SJSA1 (cell line): Measurements from ENCODE around the gene FASN. TPM values are rescaled to one million over a fixed set of nuclear protein-coding genes. Genes with fewer than 3 reads are reported as not detected.
A peak's percentile ranks its signal among the peaks of the same experiment; 100 is the strongest.

Source experiments
- DNase-seq, 2 experiments: peaks; one replicate each; pipeline ENCODE4 v3.0.0-alpha.2; 2015 to 2020; ENCODE audit warnings: low spot score in 2 of 2, low read depth in 1 of 2
- H3K27ac ChIP-seq: fragments of 250-450 bp; sonication (Bioruptor Pico); 2 replicates; pipeline ENCODE4 v1.5.1; 2020; ENCODE audit warnings: mild to moderate bottlenecking, moderate library complexity
- H3K27me3 ChIP-seq: fragments of 250-450 bp; sonication (Bioruptor Pico); replicated peaks from 2 replicates; pipeline ENCODE4 v1.5.1; 2020; ENCODE audit warnings: mild to moderate bottlenecking, moderate library complexity
- H3K36me3 ChIP-seq: fragments of 250-450 bp; sonication (Bioruptor Pico); 2 replicates; pipeline ENCODE4 v1.5.1; 2020; ENCODE audit warnings: mild to moderate bottlenecking
- H3K4me1 ChIP-seq: fragments of 250-450 bp; sonication (Bioruptor Pico); replicated peaks from 2 replicates; pipeline ENCODE4 v1.6.1; 2021; ENCODE audit warnings: mild to moderate bottlenecking
- H3K4me3 ChIP-seq: fragments of 250-450 bp; sonication (Bioruptor Pico); 2 replicates; pipeline ENCODE4 v1.5.1; 2020; ENCODE audit warnings: mild to moderate bottlenecking
- H3K9me3 ChIP-seq: fragments of 250-450 bp; sonication (Bioruptor Pico); replicated peaks from 2 replicates; pipeline ENCODE4 v1.5.1; 2020; ENCODE audit warnings: mild to moderate bottlenecking
- total RNA-seq: library from RNA; depleted of rRNA; stranded (reverse); fragments of >200 nt; shearing (Covaris generic); gene quantifications from 2 replicates; pipeline ENCODE4 v1.2.3, GENCODE V29; 2014

Gene FASN
- total RNA-seq, 1 experiment from 2014 or later: 77.6 TPM

DNA sequence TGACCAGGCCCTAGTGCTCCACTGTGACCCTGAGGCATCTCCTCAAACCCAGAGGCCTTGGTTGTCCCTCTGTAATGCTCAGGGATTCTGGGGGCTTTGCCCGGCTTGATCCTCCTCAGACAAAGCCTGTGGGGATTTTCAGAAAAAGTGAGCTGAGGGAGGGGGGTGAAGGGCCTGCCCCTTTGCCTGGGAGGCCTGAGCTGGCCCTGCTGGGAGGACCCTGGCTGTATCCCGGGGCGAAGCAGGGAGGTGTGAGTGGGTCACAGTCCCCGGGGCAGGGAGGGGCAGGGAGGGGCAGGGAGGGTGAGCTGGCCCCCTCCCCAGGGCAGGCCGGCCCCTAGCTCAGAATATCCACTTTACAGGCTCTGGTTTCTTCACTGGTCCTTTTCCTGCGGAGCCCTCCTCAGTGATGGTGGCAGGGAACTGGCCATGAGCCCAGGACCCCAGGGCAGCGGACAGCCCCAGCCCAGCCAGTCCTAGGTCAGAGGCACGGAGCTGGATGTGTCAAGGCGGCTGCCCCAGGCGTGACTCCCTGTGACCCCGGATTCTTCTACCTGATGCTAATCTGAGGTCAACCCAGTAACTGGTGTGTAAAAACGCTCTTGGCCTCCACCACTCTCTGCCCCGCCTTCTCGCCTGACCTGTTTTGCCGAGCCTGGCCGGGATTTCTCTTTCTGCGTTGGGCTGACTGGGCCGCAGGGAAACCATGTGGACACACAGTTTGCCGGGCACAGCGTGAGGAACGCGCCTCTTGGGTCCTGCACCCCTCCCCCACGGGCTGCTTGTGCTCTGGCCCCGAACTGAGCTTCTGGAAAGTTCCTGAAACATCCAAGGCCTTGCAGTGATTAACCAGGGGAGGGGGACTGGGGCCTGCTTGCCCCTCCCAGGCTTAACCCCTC is 5.8 kb upstream of the FASN start:
- H3K9me3 ChIP-seq: 0 out of 2 replicates have a peak, but pooled peaks cover 6% of the 10 kb centered on the region
- peaks cover 16% of the 10 kb centered on the region for H3K36me3 ChIP-seq
- DNase-seq: no peak
- H3K4me3 ChIP-seq: no peak overlapping the region
- H3K27me3 ChIP-seq: no peaks in the 10 kb centered on the region
- peaks cover 30% of the 10 kb centered on the region for H3K4me1 ChIP-seq
- H3K27ac ChIP-seq: no peak overlapping the region

GRCh38 chr17:82101767-82102679 is 4.0 kb upstream of the FASN start:
- Histone ChIP-seq H3K4me1 (peaks cover 45% of the 10 kb centered on the region), H3K27ac (no peak overlapping the region), H3K4me3 (no peak overlapping the region)

GRCh38 chr17:82101301-82101715 is 3.3 kb upstream of the FASN start:
- peaks cover 13% of the 10 kb centered on the region for H3K9me3 ChIP-seq
- H3K36me3 ChIP-seq: peaks cover 29% of the 10 kb centered on the region
- H3K4me3 ChIP-seq: no peak overlapping the region
- no peak for DNase-seq
- H3K4me1 ChIP-seq: peaks cover 45% of the 10 kb centered on the region
- H3K27ac ChIP-seq: no peak overlapping the region
- no peaks in the 10 kb centered on the region for H3K27me3 ChIP-seq

More at GRCh38 chr17:82101767-82102679, 4.0 kb upstream of the FASN start:
- DNase-seq: no peak
- Histone ChIP-seq H3K36me3 (peaks cover 22% of the 10 kb centered on the region), H3K9me3 (peaks cover 13% of the 10 kb centered on the region), H3K27me3 (no peaks in the 10 kb centered on the region)

DNA sequence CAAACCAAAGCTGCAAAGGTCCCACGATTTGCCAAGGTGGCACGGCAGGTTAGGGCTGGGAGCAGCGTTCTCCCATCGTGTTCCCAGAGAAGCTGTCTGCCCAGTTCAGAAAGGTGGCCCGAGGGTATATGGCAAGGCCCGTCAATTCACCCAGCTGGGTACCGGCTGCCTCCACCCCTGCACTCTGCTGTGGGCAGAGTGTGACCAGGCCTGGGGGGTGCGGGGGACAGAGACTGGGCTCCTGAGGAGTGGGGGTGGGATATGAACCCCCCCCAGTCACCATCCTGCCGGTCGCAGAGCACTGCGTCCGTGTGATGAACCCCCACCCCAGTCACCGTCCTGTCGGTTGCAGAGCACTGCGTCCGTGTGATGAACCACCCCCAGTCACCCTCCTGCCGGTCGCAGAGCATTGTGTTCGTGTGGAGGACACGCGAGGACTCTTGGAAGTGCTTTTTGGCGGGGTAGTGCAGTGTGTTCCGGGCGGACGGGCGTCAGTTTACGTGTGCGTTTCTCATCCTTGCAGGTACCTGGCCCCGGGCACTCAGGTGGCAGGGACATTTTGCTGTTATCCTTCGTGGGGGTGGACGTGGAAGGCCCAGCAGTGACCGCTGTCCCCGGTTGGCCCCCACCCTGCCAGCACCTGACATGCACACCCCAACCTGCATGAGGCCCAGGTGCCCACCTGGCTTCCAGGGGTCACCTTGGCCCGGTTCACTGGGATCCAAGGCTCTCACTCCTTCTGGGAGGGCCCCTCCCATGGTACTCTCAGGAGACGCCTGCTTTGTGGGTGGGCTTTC is 2.7 kb upstream of the FASN start:
- DNase-seq: no peak
- peaks cover 32% of the 10 kb centered on the region for H3K36me3 ChIP-seq
- peaks cover 45% of the 10 kb centered on the region for H3K4me1 ChIP-seq
- H3K27ac ChIP-seq: no peak overlapping the region
- no peak overlapping the region for H3K4me3 ChIP-seq
- no peaks in the 10 kb centered on the region for H3K27me3 ChIP-seq
- H3K9me3 ChIP-seq: peaks cover 13% of the 10 kb centered on the region

GRCh38 chr17:82098939-82099763 is 1.1 kb upstream of the FASN start:
- no peaks in the 10 kb centered on the region for H3K27me3 ChIP-seq
- peaks cover 13% of the 10 kb centered on the region for H3K9me3 ChIP-seq
- H3K27ac ChIP-seq: peak overlapping the region; percentile 97
- peaks cover 44% of the 10 kb centered on the region for H3K36me3 ChIP-seq
- DNase-seq: no peak
- H3K4me1 ChIP-seq: peaks cover 45% of the 10 kb centered on the region
- peak overlapping the region; percentile 99 for H3K4me3 ChIP-seq

- H3K36me3 ChIP-seq: peaks cover 56% of the 10 kb centered on the region
- H3K27ac ChIP-seq: peak overlapping the region; percentile 75
- H3K27me3 ChIP-seq: no peaks in the 10 kb centered on the region
- H3K4me3 ChIP-seq: peak overlapping the region; percentile 99
- peaks cover 45% of the 10 kb centered on the region for H3K4me1 ChIP-seq
- peaks cover 13% of the 10 kb centered on the region for H3K9me3 ChIP-seq
- DNase-seq: no peak
These were observed 192 bp downstream of the FASN start for GRCh38 chr17:82097919-82098168.

DNA sequence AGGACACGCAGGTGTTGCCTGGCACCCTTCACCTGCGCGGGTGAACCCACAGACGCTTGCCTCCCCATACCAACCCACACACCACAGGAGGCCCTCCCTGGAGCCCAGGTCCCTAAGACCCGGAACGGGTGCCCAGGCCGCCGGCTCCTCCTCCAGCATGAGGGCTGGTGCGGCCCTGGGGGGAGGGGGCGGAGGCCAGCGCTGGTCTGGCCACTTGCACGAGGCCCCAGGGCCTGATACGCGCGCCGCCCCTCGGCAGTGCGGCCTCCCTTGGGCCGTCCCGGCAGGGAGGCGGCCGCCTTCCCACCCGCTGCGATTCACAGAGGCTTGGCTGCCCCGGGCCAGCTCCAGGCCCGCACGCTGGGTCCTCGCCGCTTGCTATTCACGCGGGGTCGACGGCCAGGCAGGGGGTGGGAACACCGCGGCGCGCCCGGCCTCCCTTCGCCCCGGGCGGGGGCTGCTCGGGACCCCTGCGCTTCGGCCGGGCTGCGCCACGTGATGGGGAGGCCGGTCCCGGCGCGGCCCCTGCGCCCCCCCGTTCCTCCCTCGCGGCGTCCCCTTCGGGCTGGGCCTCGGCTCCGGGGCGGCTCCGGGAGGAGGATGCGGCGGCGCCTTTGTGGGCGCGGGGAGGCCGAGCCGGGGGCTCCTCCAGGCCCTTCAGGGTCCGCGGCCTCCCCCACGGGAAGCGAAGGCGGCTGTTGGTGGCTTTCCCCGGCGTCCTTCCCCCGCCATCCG is 685 bp downstream of the FASN start:
- Histone ChIP-seq H3K36me3 (peaks cover 59% of the 10 kb centered on the region), H3K4me3 (peak overlapping the region; percentile 99), H3K27me3 (no peaks in the 10 kb centered on the region), H3K4me1 (peaks cover 45% of the 10 kb centered on the region), H3K27ac (peak overlapping the region; percentile 75), H3K9me3 (peaks cover 13% of the 10 kb centered on the region)
- DNase-seq: peak; percentile 79 to 83

- Histone ChIP-seq H3K4me1 (peaks cover 45% of the 10 kb centered on the region), H3K9me3 (peaks cover 13% of the 10 kb centered on the region), H3K36me3 (peaks cover 65% of the 10 kb centered on the region), H3K27ac (no peak overlapping the region), H3K4me3 (peak overlapping the region; percentile 99), H3K27me3 (no peaks in the 10 kb centered on the region)
- no peak for DNase-seq
These were observed 1.3 kb downstream of the FASN start for GRCh38 chr17:82096709-82097183.

DNA sequence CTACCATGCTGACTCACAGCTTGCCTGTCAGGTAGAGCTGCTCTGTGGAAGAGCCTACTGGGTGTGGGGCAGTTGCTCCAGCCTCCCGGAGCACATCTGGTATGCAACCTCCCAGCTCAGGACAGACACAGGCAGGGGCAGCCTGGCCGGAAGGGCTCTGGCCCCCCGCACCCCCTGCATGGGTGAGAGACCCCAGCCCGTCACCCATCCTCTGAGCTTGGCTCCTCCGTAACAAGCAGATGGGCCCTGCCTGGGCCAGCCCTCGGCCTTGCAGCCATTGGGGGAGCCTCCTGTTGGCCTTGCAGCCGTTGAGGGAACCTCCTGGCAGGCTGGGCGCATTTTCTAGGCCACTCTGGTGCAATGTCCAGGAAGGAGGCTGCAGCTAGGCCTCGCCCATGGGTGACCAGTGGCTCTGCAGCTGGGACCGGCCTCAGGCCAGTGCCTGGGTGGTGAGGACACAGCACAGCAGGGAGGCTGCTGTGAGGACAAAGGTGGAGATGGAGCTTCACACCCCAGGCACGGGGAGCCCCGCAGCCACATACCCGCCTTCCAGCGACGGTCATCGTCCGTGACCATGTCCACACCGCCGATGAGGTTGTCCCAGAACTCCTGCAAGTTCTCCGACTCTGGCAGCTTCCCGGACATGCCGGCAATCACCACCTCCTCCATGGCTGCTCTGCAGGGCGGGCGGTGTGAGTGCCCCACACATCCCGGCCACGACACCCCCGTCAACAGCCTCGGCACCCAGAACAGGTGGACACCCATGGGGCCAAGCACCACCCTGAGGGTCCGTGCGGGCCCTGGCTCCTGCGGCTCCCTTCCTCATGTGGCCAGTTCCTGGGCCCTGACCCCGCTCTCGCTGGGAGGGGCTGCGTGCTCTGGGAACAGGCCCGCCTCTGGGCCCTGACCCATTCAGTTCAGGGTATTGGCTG is 2.0 kb downstream of the FASN start:
- H3K4me1 ChIP-seq: peaks cover 45% of the 10 kb centered on the region
- no peaks in the 10 kb centered on the region for H3K27me3 ChIP-seq
- peaks cover 13% of the 10 kb centered on the region for H3K9me3 ChIP-seq
- peaks cover 73% of the 10 kb centered on the region for H3K36me3 ChIP-seq
- no peak for DNase-seq
- peak overlapping the region; percentile 99; the same call in 1 of the 2 replicates for H3K4me3 ChIP-seq
- H3K27ac ChIP-seq: no peak overlapping the region

DNA sequence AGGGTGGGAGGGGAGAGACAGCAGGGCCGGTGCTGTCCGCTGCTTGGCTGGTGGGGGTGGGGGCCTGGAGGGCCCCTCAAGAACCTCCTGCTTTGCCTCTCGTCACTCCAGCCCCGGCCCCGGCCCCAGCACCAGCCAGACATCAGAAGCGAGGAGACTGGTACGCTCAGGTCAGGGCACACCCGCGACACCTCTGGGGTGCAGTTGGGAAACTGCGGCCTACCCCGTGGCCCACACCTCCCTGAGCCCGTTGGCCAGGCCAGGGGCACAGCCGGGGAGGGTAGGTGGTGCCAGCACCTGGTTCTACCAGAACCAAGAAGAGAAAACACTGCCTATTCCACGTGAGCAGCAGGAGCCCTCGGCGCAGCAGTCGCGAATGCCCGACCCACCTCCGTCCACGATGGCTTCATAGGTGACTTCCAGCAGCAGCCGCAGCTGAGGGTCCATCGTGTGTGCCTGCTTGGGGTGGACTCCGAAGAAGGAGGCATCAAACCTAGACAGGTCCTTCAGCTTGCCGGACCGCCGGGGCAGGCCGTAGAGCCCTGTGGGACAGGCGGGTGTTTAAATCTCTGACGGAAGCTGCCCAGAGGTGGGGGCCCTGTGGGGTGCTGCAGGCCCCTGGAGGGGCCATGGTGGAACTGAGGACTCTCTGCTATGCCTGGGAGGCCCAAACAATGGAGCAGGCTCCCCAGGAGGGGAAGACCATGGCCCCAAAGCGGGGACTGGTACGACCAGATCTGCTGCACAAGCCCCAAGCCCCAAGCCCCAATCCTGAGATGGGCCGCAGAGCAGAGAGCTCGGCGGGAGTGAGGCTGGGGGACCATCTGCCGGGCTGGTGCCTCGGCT is 2.9 kb downstream of the FASN start:
- DNase-seq: no peak
- peaks cover 80% of the 10 kb centered on the region for H3K36me3 ChIP-seq
- H3K9me3 ChIP-seq: peaks cover 13% of the 10 kb centered on the region
- no peak overlapping the region for H3K4me3 ChIP-seq
- H3K4me1 ChIP-seq: peaks cover 42% of the 10 kb centered on the region
- H3K27me3 ChIP-seq: no peaks in the 10 kb centered on the region
- no peak overlapping the region for H3K27ac ChIP-seq
